ENCODE results near the gene KCNJ10. TPM values are rescaled to one million over a fixed set of nuclear protein-coding genes. Genes with fewer than 3 reads are reported as not detected.

Gene KCNJ10
- total RNA-seq, 2 experiments from 2014 or later: 0.29 TPM; not detected in 1

GRCh38 chr1:159952932-159953331, 117.0 kb downstream of the KCNJ10 start:
- Histone ChIP-seq H3K4me2 (ENCODE audit: low read length) (no peak overlapping the region), H3K4me1 (ENCODE audit: insufficient read depth, low read length, poor library complexity, severe bottlenecking) (no peaks in the 10 kb centered on the region), H3K79me2 (ENCODE audit: insufficient read depth, low read depth, low read length) (no peaks in the 10 kb centered on the region), H3K9me2 (ENCODE audit: insufficient read depth, low read length) (no peaks in the 10 kb centered on the region), H3K27ac (ENCODE audit: low read depth, low read length, poor library complexity, severe bottlenecking) (no peak overlapping the region), H3K4me3 (ENCODE audit: low read depth, low read length, poor library complexity, severe bottlenecking) (no peak overlapping the region), H3K9me3 (ENCODE audit: low read length) (no peaks in the 10 kb centered on the region), H3K36me3 (ENCODE audit: insufficient read depth, low read length) (no peaks in the 10 kb centered on the region), H4K20me1 (ENCODE audit: insufficient read depth, low read length) (no peaks in the 10 kb centered on the region), H2AFZ (ENCODE audit: low read length) (no peak overlapping the region)
- CTCF ChIA-PET (ENCODE audit: unreplicated experiment): interaction anchor here (0.6 kb wide), 1 partner anchor 91 kb away, joined by 3 read pairs; no protein-coding TSS in a partner anchor
- BruUV-seq (replicated peaks): no TSS peak
- TF ChIP-seq CTCF (conservative IDR thresholded peaks at IDR 0.05; ENCODE audit: low read length): no peak
- TF ChIP-seq EZH2phosphoT487 (IDR thresholded peaks at IDR 0.05; ENCODE audit: borderline replicate concordance, low read depth, low read length): no peak
- no peak for DNase-seq (ENCODE audit: low spot score)
- POLR2A ChIA-PET: interaction anchor here (0.7 to 0.8 kb wide), 2 partner anchors 9 to 16 kb away, joined by 3 read pairs; no protein-coding TSS in a partner anchor
- intact Hi-C loops (cut with micrococcal nuclease; ENCODE audit: unreplicated experiment): no loop called here

GRCh38 chr1:159951551-159951950, 118.4 kb downstream of the KCNJ10 start:
- Histone ChIP-seq H2AFZ (ENCODE audit: low read length) (no peak overlapping the region), H3K79me2 (ENCODE audit: insufficient read depth, low read depth, low read length) (no peaks in the 10 kb centered on the region), H3K4me3 (ENCODE audit: low read depth, low read length, poor library complexity, severe bottlenecking) (no peak overlapping the region), H3K4me2 (ENCODE audit: low read length) (no peak overlapping the region), H3K4me1 (ENCODE audit: insufficient read depth, low read length, poor library complexity, severe bottlenecking) (no peaks in the 10 kb centered on the region), H4K20me1 (ENCODE audit: insufficient read depth, low read length) (no peaks in the 10 kb centered on the region), H3K27ac (ENCODE audit: low read depth, low read length, poor library complexity, severe bottlenecking) (no peak overlapping the region), H3K9me2 (ENCODE audit: insufficient read depth, low read length) (no peaks in the 10 kb centered on the region), H3K9me3 (ENCODE audit: low read length) (no peaks in the 10 kb centered on the region), H3K36me3 (ENCODE audit: insufficient read depth, low read length) (no peaks in the 10 kb centered on the region)
- no TSS peak for BruUV-seq (replicated peaks)
- TF ChIP-seq CTCF (conservative IDR thresholded peaks at IDR 0.05; ENCODE audit: low read length): no peak
- no peak for TF ChIP-seq EZH2phosphoT487 (IDR thresholded peaks at IDR 0.05; ENCODE audit: borderline replicate concordance, low read depth, low read length)
- intact Hi-C loops (cut with micrococcal nuclease; ENCODE audit: unreplicated experiment): no loop called here
- ChIA-PET POLR2A (no interaction called here), CTCF (ENCODE audit: unreplicated experiment) (no interaction called here)
- DNase-seq (ENCODE audit: low spot score): no peak

GRCh38 chr1:159951016-159951415, 118.9 kb downstream of the KCNJ10 start:
- Histone ChIP-seq H3K36me3 (ENCODE audit: insufficient read depth, low read length) (no peaks in the 10 kb centered on the region), H3K27ac (ENCODE audit: low read depth, low read length, poor library complexity, severe bottlenecking) (no peak overlapping the region), H3K4me2 (ENCODE audit: low read length) (no peak overlapping the region), H3K9me3 (ENCODE audit: low read length) (no peaks in the 10 kb centered on the region), H3K4me1 (ENCODE audit: insufficient read depth, low read length, poor library complexity, severe bottlenecking) (no peaks in the 10 kb centered on the region), H3K79me2 (ENCODE audit: insufficient read depth, low read depth, low read length) (no peaks in the 10 kb centered on the region), H3K9me2 (ENCODE audit: insufficient read depth, low read length) (no peaks in the 10 kb centered on the region), H3K4me3 (ENCODE audit: low read depth, low read length, poor library complexity, severe bottlenecking) (no peak overlapping the region), H4K20me1 (ENCODE audit: insufficient read depth, low read length) (no peaks in the 10 kb centered on the region), H2AFZ (ENCODE audit: low read length) (no peak overlapping the region)
- BruUV-seq (replicated peaks): no TSS peak
- TF ChIP-seq EZH2phosphoT487 (IDR thresholded peaks at IDR 0.05; ENCODE audit: borderline replicate concordance, low read depth, low read length) (no peak), CTCF (conservative IDR thresholded peaks at IDR 0.05; ENCODE audit: low read length) (no peak)
- ChIA-PET POLR2A (no interaction called here), CTCF (ENCODE audit: unreplicated experiment) (no interaction called here)
- intact Hi-C loops (cut with micrococcal nuclease; ENCODE audit: unreplicated experiment): no loop called here
- DNase-seq (ENCODE audit: low spot score): no peak
